ENCODE results near the gene TBX6. TPM values are rescaled to one million over a fixed set of nuclear protein-coding genes. Genes with fewer than 3 reads are reported as not detected.

Gene TBX6, protein sequence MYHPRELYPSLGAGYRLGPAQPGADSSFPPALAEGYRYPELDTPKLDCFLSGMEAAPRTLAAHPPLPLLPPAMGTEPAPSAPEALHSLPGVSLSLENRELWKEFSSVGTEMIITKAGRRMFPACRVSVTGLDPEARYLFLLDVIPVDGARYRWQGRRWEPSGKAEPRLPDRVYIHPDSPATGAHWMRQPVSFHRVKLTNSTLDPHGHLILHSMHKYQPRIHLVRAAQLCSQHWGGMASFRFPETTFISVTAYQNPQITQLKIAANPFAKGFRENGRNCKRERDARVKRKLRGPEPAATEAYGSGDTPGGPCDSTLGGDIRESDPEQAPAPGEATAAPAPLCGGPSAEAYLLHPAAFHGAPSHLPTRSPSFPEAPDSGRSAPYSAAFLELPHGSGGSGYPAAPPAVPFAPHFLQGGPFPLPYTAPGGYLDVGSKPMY
- total RNA-seq = 2.3 to 2.7 TPM (median 2.4 TPM) in 3 replicates

DNA sequence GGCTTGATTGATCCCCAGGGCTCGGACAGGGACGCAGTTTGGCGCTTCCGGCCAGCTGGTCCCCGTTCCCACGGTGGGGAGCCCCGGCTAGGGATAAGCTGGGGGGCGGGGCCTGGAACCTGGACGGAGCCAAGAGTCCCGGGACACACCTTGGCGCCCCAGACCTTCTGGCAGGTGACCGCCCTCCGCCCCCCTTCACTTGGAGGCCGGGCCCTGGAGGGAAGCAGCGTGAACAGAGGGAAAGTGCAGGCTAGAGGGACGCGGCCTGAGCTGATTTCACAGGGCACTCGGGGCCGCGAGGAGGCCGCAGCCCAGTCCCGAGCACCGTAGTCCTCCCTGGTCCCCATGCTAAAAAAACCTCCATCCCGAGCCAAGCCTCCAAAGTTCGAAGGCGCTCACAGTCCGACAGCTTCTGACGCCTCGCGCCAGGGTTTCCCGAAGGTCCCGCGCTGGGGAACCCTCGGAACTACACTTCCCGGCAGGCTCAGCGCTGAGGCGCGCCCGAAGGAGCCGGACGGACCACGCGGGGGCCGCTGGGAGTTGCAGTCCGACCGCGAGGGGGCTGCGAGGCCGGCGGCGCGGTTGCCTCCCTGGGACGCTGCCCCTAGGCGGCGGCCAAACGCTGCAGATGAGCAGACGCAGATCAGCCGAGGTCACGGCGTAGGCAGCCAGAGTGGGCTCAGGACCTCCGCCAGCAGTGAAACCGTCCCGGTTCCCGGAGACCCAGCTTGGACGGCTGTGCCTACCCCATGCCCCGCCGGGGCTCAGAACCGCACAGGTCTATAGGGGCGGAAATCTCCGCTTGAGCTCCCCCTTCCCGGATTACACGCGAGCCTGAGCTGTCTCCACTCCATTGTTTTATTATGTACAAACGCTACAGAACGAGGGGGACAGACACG, at the start of gene TBX6:
Gene TBX6, minus strand, starts transcription at position 451 of the 899 bp plus-strand sequence. CDS start 731 bp downstream, outside the sequence.
- peak within 1 kb of the TSS; percentile 77 for H3K4me3 Mint-ChIP-seq

DNA sequence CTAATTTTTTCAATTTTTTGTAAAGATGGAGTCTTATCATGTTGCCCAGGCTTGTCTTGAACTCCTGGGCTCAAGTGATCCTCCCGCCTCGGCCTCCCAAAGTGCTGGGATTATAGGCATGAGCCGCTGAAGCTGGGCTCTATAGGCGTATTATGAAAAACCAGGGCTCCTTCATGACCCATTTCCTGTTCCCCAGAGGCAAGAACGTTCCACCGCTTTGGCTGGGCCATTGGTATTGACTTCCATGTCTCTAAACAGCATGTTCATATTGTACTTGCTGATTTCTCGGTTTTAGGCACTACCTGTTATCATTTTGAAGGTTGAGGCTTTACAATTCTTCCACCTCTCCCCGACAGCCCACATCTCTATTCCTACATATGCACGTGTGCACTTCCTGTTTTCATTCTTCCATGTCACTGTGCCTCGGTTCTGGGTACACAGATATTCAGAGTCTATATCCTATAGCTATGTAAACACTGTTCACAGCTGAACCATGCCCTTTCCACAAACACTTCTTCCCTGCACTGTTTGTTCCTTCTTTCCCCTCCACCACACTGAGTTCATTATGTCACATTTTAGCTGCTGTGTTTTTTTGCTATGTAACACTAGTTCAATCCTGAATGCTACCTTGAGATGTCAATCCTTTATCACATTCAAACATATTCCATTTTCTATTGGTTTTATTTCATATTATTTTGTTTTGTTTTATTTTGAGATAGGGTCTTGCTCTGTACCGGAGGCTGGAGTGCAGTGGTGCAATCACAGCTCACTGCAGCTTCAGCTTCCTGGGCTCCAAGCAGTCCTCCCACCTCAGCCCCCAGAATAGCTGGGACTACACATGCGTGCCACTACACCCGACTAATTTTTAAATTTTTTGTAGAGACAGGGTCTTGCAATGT, 48.1 kb upstream of the TBX6 start:
- Mint-ChIP-seq H3K27ac (no peak overlapping the region), H3K27me3 (ENCODE audit: low read depth) (no peaks in the 10 kb centered on the region), H3K4me3 (no peak overlapping the region), H3K9me3 (no peaks in the 10 kb centered on the region), H3K4me1 (no peaks in the 10 kb centered on the region), H3K36me3 (no peaks in the 10 kb centered on the region)
- TF ChIP-seq, protein P1, sequence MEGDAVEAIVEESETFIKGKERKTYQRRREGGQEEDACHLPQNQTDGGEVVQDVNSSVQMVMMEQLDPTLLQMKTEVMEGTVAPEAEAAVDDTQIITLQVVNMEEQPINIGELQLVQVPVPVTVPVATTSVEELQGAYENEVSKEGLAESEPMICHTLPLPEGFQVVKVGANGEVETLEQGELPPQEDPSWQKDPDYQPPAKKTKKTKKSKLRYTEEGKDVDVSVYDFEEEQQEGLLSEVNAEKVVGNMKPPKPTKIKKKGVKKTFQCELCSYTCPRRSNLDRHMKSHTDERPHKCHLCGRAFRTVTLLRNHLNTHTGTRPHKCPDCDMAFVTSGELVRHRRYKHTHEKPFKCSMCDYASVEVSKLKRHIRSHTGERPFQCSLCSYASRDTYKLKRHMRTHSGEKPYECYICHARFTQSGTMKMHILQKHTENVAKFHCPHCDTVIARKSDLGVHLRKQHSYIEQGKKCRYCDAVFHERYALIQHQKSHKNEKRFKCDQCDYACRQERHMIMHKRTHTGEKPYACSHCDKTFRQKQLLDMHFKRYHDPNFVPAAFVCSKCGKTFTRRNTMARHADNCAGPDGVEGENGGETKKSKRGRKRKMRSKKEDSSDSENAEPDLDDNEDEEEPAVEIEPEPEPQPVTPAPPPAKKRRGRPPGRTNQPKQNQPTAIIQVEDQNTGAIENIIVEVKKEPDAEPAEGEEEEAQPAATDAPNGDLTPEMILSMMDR (IDR thresholded peaks at IDR 0.05; ENCODE audit: unreplicated experiment) = no peak
- no peak for DNase-seq (ENCODE audit: low spot score in 2 of 2, unreplicated experiment in 2 of 2)

More for the DNA sequence above, at the start of gene TBX6:
- H3K27ac Mint-ChIP-seq = peak within 1 kb of the TSS; percentile 82
- TF ChIP-seq, protein P1 (IDR thresholded peaks at IDR 0.05; ENCODE audit: unreplicated experiment) = peak; percentile 73
- H3K4me1 Mint-ChIP-seq = peaks cover 30% of the 10 kb centered on the region
- H3K9me3 Mint-ChIP-seq = peaks cover under 1% of the 10 kb centered on the region
- H3K27me3 Mint-ChIP-seq (ENCODE audit: low read depth) = no peaks in the 10 kb centered on the region
- peak; percentile 88 to 95 for DNase-seq (ENCODE audit: low spot score in 2 of 2, unreplicated experiment in 2 of 2)
- peaks cover 13% of the 10 kb centered on the region for H3K36me3 Mint-ChIP-seq

DNA sequence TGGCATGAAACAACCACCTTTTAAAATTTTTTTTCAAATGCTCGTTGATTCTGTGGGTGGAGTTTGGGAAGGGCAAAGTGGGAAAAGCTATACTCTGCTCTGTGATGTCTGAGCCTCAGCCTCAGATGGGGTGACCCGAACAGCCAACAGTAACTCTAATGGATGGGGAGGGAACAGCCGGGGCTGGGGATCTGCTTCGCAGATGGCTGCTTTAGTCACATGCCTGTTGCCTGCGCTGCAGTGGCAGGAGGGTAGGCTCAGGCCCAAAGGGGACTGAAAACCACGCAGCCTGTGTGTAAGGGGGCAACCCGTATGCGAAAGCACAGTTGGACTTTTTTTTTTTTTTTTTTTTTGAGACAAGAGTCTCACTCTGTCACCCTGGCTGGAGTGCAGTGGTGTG, 46.2 kb upstream of the TBX6 start:
- H3K27me3 Mint-ChIP-seq (ENCODE audit: low read depth) = no peaks in the 10 kb centered on the region
- no peak overlapping the region for H3K27ac Mint-ChIP-seq
- H3K4me1 Mint-ChIP-seq = no peaks in the 10 kb centered on the region
- no peaks in the 10 kb centered on the region for H3K36me3 Mint-ChIP-seq
- TF ChIP-seq, protein P1 (IDR thresholded peaks at IDR 0.05; ENCODE audit: unreplicated experiment) = no peak
- H3K9me3 Mint-ChIP-seq = no peaks in the 10 kb centered on the region
- no peak overlapping the region for H3K4me3 Mint-ChIP-seq
- DNase-seq (ENCODE audit: low spot score in 2 of 2, unreplicated experiment in 2 of 2) = no peak

DNA sequence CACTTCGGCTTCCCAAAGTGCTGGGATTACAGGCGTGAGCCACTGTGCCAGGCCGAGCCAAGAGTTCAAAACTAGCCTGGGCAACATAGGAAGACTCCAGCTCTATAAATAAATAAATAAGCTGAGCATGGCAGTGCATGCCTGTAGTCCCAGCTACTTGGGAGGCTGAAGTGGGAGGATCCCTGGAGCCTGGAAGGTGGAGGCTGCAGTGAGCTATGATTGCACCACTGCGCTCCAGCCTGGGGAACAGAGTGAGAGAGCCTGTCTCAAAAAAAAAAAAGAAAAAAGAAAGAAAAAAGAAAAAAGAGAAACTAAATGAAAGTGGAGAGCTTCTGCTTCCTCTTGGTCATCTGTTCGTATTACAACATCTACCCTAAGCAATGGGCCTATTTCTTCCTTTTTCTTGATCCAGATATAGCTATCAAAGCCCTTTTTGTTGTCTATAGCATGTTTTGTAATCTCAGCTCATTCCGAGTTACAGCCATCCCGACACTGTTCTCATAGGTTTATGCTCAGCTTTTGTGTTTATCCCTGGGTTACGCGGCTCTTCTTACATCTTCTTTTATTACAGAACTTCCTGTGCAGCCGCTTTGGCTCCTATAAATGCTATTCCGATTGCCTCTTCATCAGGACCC, 45.4 kb upstream of the TBX6 start:
- Mint-ChIP-seq H3K36me3 (no peaks in the 10 kb centered on the region), H3K9me3 (no peaks in the 10 kb centered on the region), H3K27ac (no peak overlapping the region), H3K27me3 (ENCODE audit: low read depth) (no peaks in the 10 kb centered on the region), H3K4me3 (no peak overlapping the region), H3K4me1 (no peaks in the 10 kb centered on the region)
- no peak for DNase-seq (ENCODE audit: low spot score in 2 of 2, unreplicated experiment in 2 of 2)
- TF ChIP-seq, protein P1 (IDR thresholded peaks at IDR 0.05; ENCODE audit: unreplicated experiment) = no peak

Measured in mesothelial cell of epicardium (in vitro differentiated cells).